Retinal pigment epithelial cell (primary cell): Measurements from ENCODE around the gene ZNF511.

Experiments
- DNase-seq: peaks from one replicate; pipeline ENCODE4 v3.0.0-alpha.2; 2010; ENCODE audit warnings: low read depth
- H3K4me3 ChIP-seq: 2 replicates; pipeline ENCODE4 v1.5.1; 2011; ENCODE audit warnings: mild to moderate bottlenecking, low read length, control low read depth, moderate library complexity
- CTCF ChIP-seq: conservative IDR thresholded peaks from 2 replicates; pipeline ENCODE4 v1.5.1; 2011; ENCODE audit warnings: low read depth, low read length, control low read depth, inconsistent platforms

Gene ZNF511

GRCh38 chr10:133351408-133352318 lies 42.9 kb downstream of the ZNF511 start:
- TF ChIP-seq CTCF = peak; percentile 5
- H3K4me3 ChIP-seq = no peak overlapping the region
- DNase-seq = no peak

DNA sequence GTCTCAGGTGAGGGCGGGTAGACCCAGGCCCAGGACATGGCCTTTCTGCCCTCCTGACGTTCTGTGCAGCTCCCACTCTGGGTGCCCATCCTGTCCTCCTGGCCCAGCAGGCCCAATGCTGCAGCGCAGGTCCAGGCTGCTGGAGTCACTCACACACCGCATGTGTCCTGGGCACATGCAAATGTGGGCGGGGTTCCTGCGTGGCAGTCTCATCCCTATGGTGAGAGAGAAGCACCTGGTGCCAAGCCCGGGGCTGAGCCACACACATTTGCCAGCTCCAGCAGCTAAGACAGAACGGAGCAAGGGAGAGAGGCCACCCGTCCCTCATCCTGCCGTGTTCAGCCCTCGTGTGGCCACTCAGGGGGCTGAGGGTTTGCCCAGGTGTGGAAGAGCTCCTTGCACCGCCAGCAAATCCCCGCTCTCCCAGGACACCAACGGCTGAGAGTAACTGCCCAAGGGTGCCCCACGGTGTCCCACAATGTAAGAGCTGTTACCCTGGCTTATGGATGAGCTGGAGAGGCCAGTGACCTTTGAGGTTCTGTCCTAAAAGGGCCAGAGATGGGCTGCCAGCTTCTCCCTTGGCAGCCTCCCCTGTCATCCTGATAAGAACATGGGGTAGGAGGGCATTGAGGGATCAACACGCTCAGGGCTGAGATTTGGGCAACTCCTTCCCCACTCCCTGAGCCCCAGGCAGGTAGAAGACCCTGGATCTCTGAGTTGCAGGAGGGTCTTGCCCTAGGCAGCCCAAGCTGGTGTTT lies 44.7 kb downstream of the ZNF511 start:
- no peak overlapping the region for H3K4me3 ChIP-seq
- no peak for DNase-seq
- TF ChIP-seq CTCF = no peak

DNA sequence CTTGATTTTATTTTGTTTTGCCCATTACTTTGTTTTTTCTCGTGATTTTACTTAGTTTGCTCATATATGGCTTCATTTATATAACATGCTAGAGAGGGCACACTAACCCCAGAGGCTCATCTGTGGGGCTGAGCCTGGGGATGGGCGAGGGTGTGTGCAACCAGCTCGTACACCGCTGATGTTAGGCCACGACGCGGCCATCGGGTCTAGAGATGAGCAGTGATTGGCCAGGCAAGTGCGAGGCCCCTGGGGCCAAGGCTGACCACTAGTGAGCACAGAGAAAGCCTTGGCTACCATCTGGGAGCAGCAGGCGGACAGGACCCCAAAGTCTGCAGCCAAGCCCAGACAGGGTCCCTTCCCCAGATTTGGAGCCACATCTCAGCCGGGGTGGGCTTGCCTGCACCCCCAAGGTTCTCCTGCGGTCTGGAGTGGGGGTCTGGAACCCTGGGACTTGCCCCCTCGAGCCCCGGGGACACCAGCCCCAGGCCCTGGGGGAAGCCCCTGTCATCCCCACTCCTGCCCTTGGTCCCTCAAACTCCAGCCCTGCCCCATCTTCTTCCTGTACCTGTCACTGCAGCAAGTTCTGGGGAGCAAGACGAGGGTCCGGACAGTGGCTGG lies 45.4 kb downstream of the ZNF511 start:
- no peak overlapping the region for H3K4me3 ChIP-seq
- TF ChIP-seq CTCF = no peak
- no peak for DNase-seq

GRCh38 chr10:133354672-133355240 lies 46.0 kb downstream of the ZNF511 start:
- no peak overlapping the region for H3K4me3 ChIP-seq
- no peak for DNase-seq
- TF ChIP-seq CTCF = no peak

DNA sequence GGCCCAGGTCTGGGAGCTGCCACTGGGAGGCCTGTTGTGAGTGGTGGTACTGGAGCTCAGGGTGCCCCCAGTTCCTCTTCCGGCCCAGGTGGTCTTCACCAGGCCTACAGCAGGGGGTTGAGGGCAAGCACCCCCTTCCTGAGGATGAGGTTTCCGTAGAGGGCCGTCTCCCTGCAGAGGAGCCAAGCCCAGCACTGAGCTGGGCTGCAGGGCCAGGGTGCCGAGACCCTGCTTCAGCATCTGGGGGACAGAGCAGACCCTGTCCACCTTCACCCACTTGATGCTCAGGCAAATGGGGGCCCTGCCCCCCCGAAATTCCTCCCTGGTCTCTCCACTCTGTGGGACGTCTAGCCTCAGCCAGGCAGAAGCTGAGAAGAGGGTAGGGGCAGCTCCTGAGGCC lies 46.6 kb downstream of the ZNF511 start:
- no peak for DNase-seq
- no peak overlapping the region for H3K4me3 ChIP-seq
- TF ChIP-seq CTCF = no peak

DNA sequence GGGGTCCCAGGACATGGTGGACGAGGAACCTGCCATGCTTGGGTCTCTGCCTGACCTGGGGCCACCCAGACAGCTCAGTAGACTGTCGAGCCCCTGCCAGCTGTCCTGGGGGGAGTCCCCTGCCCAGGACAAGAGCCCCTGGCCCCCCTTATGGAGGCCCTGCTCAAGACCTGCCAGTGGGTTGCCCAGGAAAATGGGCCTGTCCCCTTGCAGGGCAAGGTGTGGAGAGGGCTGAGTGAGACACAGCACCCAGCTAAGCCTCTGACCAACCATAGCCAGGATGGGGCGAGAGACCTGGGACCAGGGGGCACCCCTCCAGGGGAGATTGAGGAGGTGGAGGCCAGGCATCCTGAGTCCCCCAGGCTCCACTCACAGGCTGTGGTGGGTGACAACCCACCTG lies 47.3 kb downstream of the ZNF511 start:
- DNase-seq = no peak
- no peak for TF ChIP-seq CTCF
- no peak overlapping the region for H3K4me3 ChIP-seq
